ENCODE measurements around the gene CNGA3. TPM values are rescaled to one million over a fixed set of nuclear protein-coding genes. Genes with fewer than 3 reads are reported as not detected.

The CNGA3 gene
- total and polyA plus RNA-seq, 2 donors (not counting 3 experiments of a cell fraction or from before 2014, with no cell fraction given): not detected

DNA sequence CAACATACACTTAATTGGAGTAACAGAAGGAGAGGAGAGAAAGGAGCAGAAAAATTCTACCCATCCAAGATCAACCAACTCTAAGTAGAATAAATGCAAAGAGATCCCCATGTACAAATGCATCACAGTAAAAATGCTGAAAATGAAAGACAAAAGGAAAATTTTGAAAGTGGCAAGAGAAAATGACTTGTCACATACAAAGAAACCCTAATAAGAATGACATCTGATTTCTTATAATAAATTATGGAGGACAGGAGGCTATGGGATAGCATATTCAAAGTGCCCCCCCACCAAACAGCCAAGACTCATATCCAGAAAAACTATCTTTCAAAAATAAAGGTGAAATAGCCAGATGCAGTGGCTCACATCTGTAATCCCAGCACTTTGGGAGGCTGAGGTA, 76.2 kb downstream of the CNGA3 start:
- no peaks in the 10 kb centered on the region for H3K9me1 ChIP-seq (replicated peaks; ENCODE audit: control insufficient read depth, extremely low read depth, insufficient read depth, low read length)
- no peaks in the 10 kb centered on the region for H3K79me2 ChIP-seq (ENCODE audit: control insufficient read depth, insufficient read depth, low read length)
- CTCF ChIA-PET: no interaction called here
- no peaks in the 10 kb centered on the region for H3K9me3 ChIP-seq (replicated peaks; ENCODE audit: control insufficient read depth, insufficient read depth, low read length)
- no peak overlapping the region for H3K27ac ChIP-seq (ENCODE audit: insufficient read depth, low read depth, low read length)
- no peaks in the 10 kb centered on the region for H3K27me3 ChIP-seq (ENCODE audit: control insufficient read depth in 2 of 2, insufficient read depth in 2 of 2, low read length in 2 of 2)
- no peak for FAIRE-seq
- no peaks in the 10 kb centered on the region for H4K20me1 ChIP-seq (replicated peaks; ENCODE audit: control insufficient read depth, extremely low read depth, insufficient read depth, low read length)
- H3K4me3 ChIP-seq (replicated peaks in 1 of 3; ENCODE audit: insufficient read depth in 1 of 3, low read depth in 1 of 3, low read length in 3 of 3): no peak overlapping the region
- dilution Hi-C loops (cut with MboI; ENCODE audit: extremely low pct_ligation_motif_present, low sequenced_read_pairs): no loop called here
- peaks cover 23% of the 10 kb centered on the region for H3K4me1 ChIP-seq (ENCODE audit: control insufficient read depth, extremely low read depth, insufficient read depth, low read length)
- POLR2A ChIA-PET: no interaction called here
- no TSS peak for BruUV-seq (replicated peaks)
- no peak overlapping the region for H3K9ac ChIP-seq (replicated peaks; ENCODE audit: extremely low read depth, insufficient read depth, low read length)
- no peak for DNase-seq (ENCODE audit: low read depth, low spot score)
- no peaks in the 10 kb centered on the region for H3K36me3 ChIP-seq (ENCODE audit: control insufficient read depth in 2 of 2, extremely low read depth in 1 of 2, insufficient read depth in 2 of 2, low read length in 2 of 2)
- TF ChIP-seq FOS (IDR thresholded peaks at IDR 0.05; ENCODE audit: borderline replicate concordance, insufficient read depth, low read length): no peak
- TF ChIP-seq, protein P1, sequence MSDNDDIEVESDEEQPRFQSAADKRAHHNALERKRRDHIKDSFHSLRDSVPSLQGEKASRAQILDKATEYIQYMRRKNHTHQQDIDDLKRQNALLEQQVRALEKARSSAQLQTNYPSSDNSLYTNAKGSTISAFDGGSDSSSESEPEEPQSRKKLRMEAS (IDR thresholded peaks at IDR 0.05; ENCODE audit: insufficient read depth, insufficient read length): no peak
- no peak for TF ChIP-seq POLR2AphosphoS5 (IDR thresholded peaks at IDR 0.05; ENCODE audit: insufficient read depth, low read depth, low read length)
- H2AFZ ChIP-seq (ENCODE audit: low read depth, low read length): no peak overlapping the region
- no peak overlapping the region for H3K4me2 ChIP-seq (ENCODE audit: insufficient read depth, low read length)
- intact Hi-C loops (cut with micrococcal nuclease): no loop called here

DNA sequence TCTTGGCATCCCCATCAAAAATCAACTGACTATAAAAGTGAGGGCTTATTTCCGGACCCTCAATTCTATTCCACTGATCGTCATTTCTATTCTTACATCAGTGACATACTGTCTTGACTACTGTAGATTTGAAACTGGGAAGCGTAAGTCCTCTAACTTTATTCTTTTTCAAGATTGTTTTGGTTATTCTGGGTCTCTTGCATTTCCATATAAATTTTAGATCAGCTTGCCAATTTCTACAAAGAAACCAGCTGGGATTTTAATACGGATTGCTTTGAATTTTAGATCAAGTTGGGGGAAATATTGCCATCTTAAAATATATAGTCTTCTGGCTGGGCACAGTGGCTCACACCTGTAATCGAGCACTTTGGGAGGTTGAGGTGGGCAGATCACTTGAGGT, 80.5 kb downstream of the CNGA3 start:
- FAIRE-seq (no peak), DNase-seq (ENCODE audit: low read depth, low spot score) (no peak)
- CTCF ChIA-PET: no interaction called here
- Histone ChIP-seq H3K27ac (ENCODE audit: insufficient read depth, low read depth, low read length) (no peak overlapping the region), H3K36me3 (ENCODE audit: control insufficient read depth in 2 of 2, extremely low read depth in 1 of 2, insufficient read depth in 2 of 2, low read length in 2 of 2) (no peaks in the 10 kb centered on the region), H3K9ac (replicated peaks; ENCODE audit: extremely low read depth, insufficient read depth, low read length) (no peak overlapping the region), H4K20me1 (replicated peaks; ENCODE audit: control insufficient read depth, extremely low read depth, insufficient read depth, low read length) (no peaks in the 10 kb centered on the region), H2AFZ (ENCODE audit: low read depth, low read length) (no peak overlapping the region), H3K9me1 (replicated peaks; ENCODE audit: control insufficient read depth, extremely low read depth, insufficient read depth, low read length) (no peaks in the 10 kb centered on the region), H3K9me3 (replicated peaks; ENCODE audit: control insufficient read depth, insufficient read depth, low read length) (no peaks in the 10 kb centered on the region), H3K27me3 (ENCODE audit: control insufficient read depth in 2 of 2, insufficient read depth in 2 of 2, low read length in 2 of 2) (no peaks in the 10 kb centered on the region), H3K4me2 (ENCODE audit: insufficient read depth, low read length) (no peak overlapping the region), H3K4me3 (replicated peaks in 1 of 3; ENCODE audit: insufficient read depth in 1 of 3, low read depth in 1 of 3, low read length in 3 of 3) (no peak overlapping the region), H3K79me2 (ENCODE audit: control insufficient read depth, insufficient read depth, low read length) (no peaks in the 10 kb centered on the region), H3K4me1 (ENCODE audit: control insufficient read depth, extremely low read depth, insufficient read depth, low read length) (no peaks in the 10 kb centered on the region)
- dilution Hi-C loops (cut with MboI; ENCODE audit: extremely low pct_ligation_motif_present, low sequenced_read_pairs) (no loop called here), intact Hi-C loops (cut with micrococcal nuclease) (no loop called here)
- no TSS peak for BruUV-seq (replicated peaks)
- TF ChIP-seq EZH2 (IDR thresholded peaks at IDR 0.05; ENCODE audit: borderline replicate concordance, low read depth, low read length, severe bottlenecking): no peak
- POLR2A ChIA-PET: no interaction called here
